Testis (tissue), 2 donors: ENCODE results near the gene QPCT.

ENCODE experiments used
- CTCF ChIP-seq, 3 experiments: fragments of 450-650 bp in 2 of 3; fragments of 200-600 bp in 1 of 3; sonication (generic) in 1 of 3; IDR thresholded peaks; one replicate each; pipeline ENCODE4 v1.5.1; 2016 to 2019; ENCODE audit warnings: antibody characterized with exemption in 3 of 3, mild to moderate bottlenecking in 2 of 3, moderate library complexity in 1 of 3
- POLR2A ChIP-seq: fragments of 450-650 bp; IDR thresholded peaks from one replicate; pipeline ENCODE4 v1.6.1; 2017; ENCODE audit warnings: antibody characterized with exemption, mild to moderate bottlenecking, moderate library complexity

- TF ChIP-seq CTCF (IDR thresholded peaks at IDR 0.05): no peak
- no peak for TF ChIP-seq POLR2A
These were observed 31.4 kb downstream of the QPCT start for GRCh38 chr2:37375741-37376288.
